Endothelial cell of umbilical vein (primary cell): ENCODE results near the gene PNMA1. TPM values are rescaled to one million over a fixed set of nuclear protein-coding genes. Genes with fewer than 3 reads are reported as not detected.

Experiments
- BruUV-seq: library from RNA; stranded (reverse); fragments of 400-500 nt; replicated peaks from 2 replicates; lab custom pipeline; 2021; lab: Mats Ljungman, UMichigan
- CTCF ChIA-PET: fragments of 300-600, 350-600 bp; sonication (Branson Sonifier 250); formaldehyde crosslinking; loops from one replicate; lab custom pipeline; 2021; ENCODE audit warnings: antibody characterized with exemption, inconsistent platforms; lab: Charles Lee
- POLR2A ChIA-PET: fragments of 300-600, 350-600 bp; sonication (Branson Sonifier 250); formaldehyde crosslinking; loops from one replicate; lab custom pipeline; 2021; ENCODE audit warnings: antibody characterized with exemption, inconsistent platforms; lab: Charles Lee
- DNase-seq: peaks from one replicate; pipeline ENCODE4 v3.0.0-alpha.2; 2011; ENCODE audit warnings: low read depth, low spot score
- FAIRE-seq: peaks from 2 replicates; lab custom pipeline; 2011; peaks lifted over from hg19 to GRCh38; lab: Jason Lieb, UNC
- H2AFZ ChIP-seq: 2 replicates; pipeline ENCODE4 v1.6.0; 2012; ENCODE audit warnings: low read depth, low read length, control low read depth, inconsistent platforms
- H3K27ac ChIP-seq: 2 replicates; pipeline ENCODE4 v1.5.1; 2011; ENCODE audit warnings: low read depth, mild to moderate bottlenecking, control low read depth, low read length, moderate library complexity; ENCODE audit not compliant: insufficient read depth
- H3K27me3 ChIP-seq, 2 experiments: 2 replicates each; pipeline versions ENCODE4 v1.6.0 to v1.6.1; 2011; ENCODE audit warnings: low read length in 2 of 2, mixed read lengths in 1 of 2; ENCODE audit not compliant: control insufficient read depth in 2 of 2, insufficient read depth in 2 of 2
- H3K36me3 ChIP-seq, 2 experiments: 2 replicates in 1 of 2; 3 replicates in 1 of 2; pipeline ENCODE4 v1.5.1; 2011; ENCODE audit warnings: low read length in 2 of 2, mild to moderate bottlenecking in 1 of 2, moderate library complexity in 1 of 2; ENCODE audit not compliant: control insufficient read depth in 2 of 2, insufficient read depth in 2 of 2; ENCODE audit errors: extremely low read depth in 1 of 2
- H3K4me1 ChIP-seq: 3 replicates; pipeline ENCODE4 v1.5.1; 2011; ENCODE audit warnings: mild to moderate bottlenecking, low read length; ENCODE audit not compliant: control insufficient read depth, insufficient read depth; ENCODE audit errors: extremely low read depth
- H3K4me2 ChIP-seq: 2 replicates; pipeline ENCODE4 v1.6.1; 2011; ENCODE audit warnings: low read length, control low read depth, mixed read lengths; ENCODE audit not compliant: insufficient read depth
- H3K4me3 ChIP-seq, 3 experiments: fragments of 200-600 bp in 1 of 3; sonication (generic), shearing (Covaris generic) in 1 of 3; replicated peaks in 1 of 3; 2 replicates each; pipeline ENCODE4 v1.5.1; 2011 to 2016; ENCODE audit warnings: control low read depth in 3 of 3, low read length in 3 of 3, mild to moderate bottlenecking in 2 of 3, inconsistent platforms in 1 of 3, low read depth in 1 of 3, moderate library complexity in 1 of 3; ENCODE audit not compliant: insufficient read depth in 1 of 3
- H3K79me2 ChIP-seq: 2 replicates; pipeline ENCODE4 v1.6.0; 2012; ENCODE audit warnings: low read length, inconsistent platforms; ENCODE audit not compliant: control insufficient read depth, insufficient read depth
- H3K9ac ChIP-seq: replicated peaks from 2 replicates; pipeline ENCODE3; 2011; ENCODE audit warnings: low read length, control low read depth; ENCODE audit not compliant: insufficient read depth; ENCODE audit errors: extremely low read depth
- H3K9me1 ChIP-seq: replicated peaks from 3 replicates; pipeline ENCODE4 v1.6.0; 2011; ENCODE audit warnings: mild to moderate bottlenecking, low read length; ENCODE audit not compliant: control insufficient read depth, insufficient read depth; ENCODE audit errors: extremely low read depth
- H3K9me3 ChIP-seq: replicated peaks from 2 replicates; pipeline ENCODE4 v1.5.1; 2012; ENCODE audit warnings: low read length, inconsistent platforms; ENCODE audit not compliant: control insufficient read depth, insufficient read depth
- H4K20me1 ChIP-seq: replicated peaks from 2 replicates; pipeline ENCODE3; 2011; ENCODE audit warnings: mild to moderate bottlenecking, low read length; ENCODE audit not compliant: control insufficient read depth, insufficient read depth; ENCODE audit errors: extremely low read depth
- EZH2 ChIP-seq: IDR thresholded peaks from 2 replicates; pipeline ENCODE4 v1.6.1; 2012; ENCODE audit warnings: borderline replicate concordance, low read depth, mild to moderate bottlenecking, moderate library complexity, low read length, inconsistent platforms; ENCODE audit not compliant: severe bottlenecking
- FOS ChIP-seq: IDR thresholded peaks from 2 replicates; pipeline ENCODE4 v1.6.1; 2011; ENCODE audit warnings: mild to moderate bottlenecking, low read length, moderate library complexity, borderline replicate concordance; ENCODE audit not compliant: insufficient read depth
- GATA2 ChIP-seq: IDR thresholded peaks from 2 replicates; pipeline ENCODE4 v1.7.0; 2011; ENCODE audit warnings: low read depth, mild to moderate bottlenecking, moderate library complexity, mixed read lengths, low read length; ENCODE audit not compliant: insufficient read length, insufficient read depth
- JUN ChIP-seq: IDR thresholded peaks from 2 replicates; pipeline ENCODE4 v1.6.1; 2011; ENCODE audit warnings: borderline replicate concordance, low read depth; ENCODE audit not compliant: insufficient read length, insufficient read depth
- MYC ChIP-seq: IDR thresholded peaks from one replicate; pipeline ENCODE4 v1.6.1; 2011; ENCODE audit warnings: mild to moderate bottlenecking, low read depth, low read length
- POLR2A ChIP-seq: IDR thresholded peaks from 2 replicates; pipeline ENCODE4 v1.6.1; 2012; ENCODE audit warnings: low read depth, mild to moderate bottlenecking, control low read depth, low read length
- POLR2AphosphoS5 ChIP-seq: IDR thresholded peaks from 2 replicates; pipeline ENCODE4 v1.6.1; 2012; ENCODE audit warnings: low read depth, mild to moderate bottlenecking, control low read depth, low read length, moderate library complexity; ENCODE audit not compliant: insufficient read depth
- dilution Hi-C: fragments of 300-500 bp; cut with MboI; formaldehyde crosslinking; loops from one replicate; pipeline ENCODE4 v1.15.0; 2019; ENCODE audit warnings: low sequenced_read_pairs; ENCODE audit not compliant: extremely low pct_ligation_motif_present
- intact Hi-C: fragments of 100-400 bp; cut with micrococcal nuclease; formaldehyde crosslinking; loops from one replicate; pipeline ENCODE4 v1.10.0; 2022
- polyA plus RNA-seq, 4 experiments: library from polyadenylated mRNA; depleted of rRNA in 3 of 4; stranded (reverse) in 3 of 4; unstranded in 1 of 4; fragments of >200 nt; gene quantifications; 2 replicates each; pipeline versions ENCODE4 v1.2.1 to v1.2.3, GENCODE V29; 2011 to 2012; ENCODE audit warnings: missing spikeins in 1 of 4
- total RNA-seq: library from RNA; stranded (reverse); gene quantifications from 2 replicates; pipeline ENCODE4 v1.2.3, GENCODE V29; 2021
- TF ChIP-seq, protein P1 (sequence below), 2 donors: IDR thresholded peaks; 1 replicate in 1 of 2; 2 replicates in 1 of 2; pipeline ENCODE4 v1.5.1; 2011; ENCODE audit warnings: low read length in 2 of 2, mild to moderate bottlenecking in 2 of 2, moderate library complexity in 2 of 2, control low read depth in 1 of 2, inconsistent platforms in 1 of 2, low read depth in 1 of 2; ENCODE audit not compliant: insufficient read depth in 1 of 2; ENCODE audit errors: extremely low read depth in 1 of 2
- TF ChIP-seq, protein P2 (sequence below): IDR thresholded peaks from 2 replicates; pipeline ENCODE4 v1.6.1; 2011; ENCODE audit not compliant: insufficient read depth, insufficient read length

Gene PNMA1
- total and polyA plus RNA-seq, 2 donors (not counting 3 experiments of a cell fraction or from before 2014, with no cell fraction given): 29.8 to 82.6 TPM

DNA sequence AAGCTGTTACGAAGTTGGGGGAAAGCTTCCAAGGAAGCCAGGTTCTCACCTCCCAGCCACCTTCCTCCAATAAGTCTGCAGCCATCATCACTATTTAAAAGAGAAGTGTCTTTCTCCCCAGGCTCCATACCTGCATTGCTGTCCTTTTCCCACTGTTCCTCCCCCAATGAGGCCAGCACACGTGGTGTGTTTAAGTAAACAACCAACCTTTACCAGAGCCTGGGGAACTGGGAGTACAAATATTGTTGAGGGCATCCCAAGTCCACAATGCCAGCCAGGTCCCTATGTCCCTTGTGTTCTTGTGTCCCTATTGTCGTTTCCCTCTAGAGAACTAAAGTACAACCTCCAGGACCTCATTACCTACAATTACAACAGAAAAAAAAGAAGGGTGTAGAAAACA lies 49.2 kb upstream of the PNMA1 start:
- BruUV-seq: no TSS peak
- dilution Hi-C loops: no loop called here

More for the DNA sequence above, 49.2 kb upstream of the PNMA1 start:
- POLR2A ChIA-PET: interaction anchor here (1.5 kb wide), 1 partner anchor 22 kb away, joined by 4 read pairs; no protein-coding TSS in a partner anchor
- Histone ChIP-seq H3K4me3 (no peak overlapping the region), H4K20me1 (no peaks in the 10 kb centered on the region), H3K4me1 (peaks cover 26% of the 10 kb centered on the region), H3K27me3 (no peaks in the 10 kb centered on the region), H3K9ac (no peak overlapping the region), H3K36me3 (no peaks in the 10 kb centered on the region), H3K27ac (no peak overlapping the region), H3K79me2 (peaks cover 53% of the 10 kb centered on the region), H3K9me3 (no peaks in the 10 kb centered on the region), H3K4me2 (no peak overlapping the region), H3K9me1 (no peaks in the 10 kb centered on the region), H2AFZ (no peak overlapping the region)
- TF ChIP-seq EZH2 (no peak), POLR2A (no peak), MYC (no peak), JUN (no peak), POLR2AphosphoS5 (no peak), GATA2 (no peak), FOS (no peak)
- TF ChIP-seq, protein P1, sequence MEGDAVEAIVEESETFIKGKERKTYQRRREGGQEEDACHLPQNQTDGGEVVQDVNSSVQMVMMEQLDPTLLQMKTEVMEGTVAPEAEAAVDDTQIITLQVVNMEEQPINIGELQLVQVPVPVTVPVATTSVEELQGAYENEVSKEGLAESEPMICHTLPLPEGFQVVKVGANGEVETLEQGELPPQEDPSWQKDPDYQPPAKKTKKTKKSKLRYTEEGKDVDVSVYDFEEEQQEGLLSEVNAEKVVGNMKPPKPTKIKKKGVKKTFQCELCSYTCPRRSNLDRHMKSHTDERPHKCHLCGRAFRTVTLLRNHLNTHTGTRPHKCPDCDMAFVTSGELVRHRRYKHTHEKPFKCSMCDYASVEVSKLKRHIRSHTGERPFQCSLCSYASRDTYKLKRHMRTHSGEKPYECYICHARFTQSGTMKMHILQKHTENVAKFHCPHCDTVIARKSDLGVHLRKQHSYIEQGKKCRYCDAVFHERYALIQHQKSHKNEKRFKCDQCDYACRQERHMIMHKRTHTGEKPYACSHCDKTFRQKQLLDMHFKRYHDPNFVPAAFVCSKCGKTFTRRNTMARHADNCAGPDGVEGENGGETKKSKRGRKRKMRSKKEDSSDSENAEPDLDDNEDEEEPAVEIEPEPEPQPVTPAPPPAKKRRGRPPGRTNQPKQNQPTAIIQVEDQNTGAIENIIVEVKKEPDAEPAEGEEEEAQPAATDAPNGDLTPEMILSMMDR (IDR thresholded peaks at IDR 0.05; ENCODE audit: extremely low read depth in 1 of 2, insufficient read depth in 1 of 2, low read depth in 1 of 2, low read length in 2 of 2): no peak
- TF ChIP-seq, protein P2, sequence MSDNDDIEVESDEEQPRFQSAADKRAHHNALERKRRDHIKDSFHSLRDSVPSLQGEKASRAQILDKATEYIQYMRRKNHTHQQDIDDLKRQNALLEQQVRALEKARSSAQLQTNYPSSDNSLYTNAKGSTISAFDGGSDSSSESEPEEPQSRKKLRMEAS: no peak
- CTCF ChIA-PET: no interaction called here
- intact Hi-C loops: no loop called here
- no peak for FAIRE-seq
- DNase-seq: no peak
